Ovary (tissue), 3 donors: Measurements from ENCODE around the gene FTO.

Experiments used
- EP300 ChIP-seq: sonication (generic); formaldehyde crosslinking; IDR thresholded peaks from one replicate; pipeline ENCODE4 v1.6.1; 2017; ENCODE audit warnings: antibody characterized with exemption
- POLR2A ChIP-seq: fragments of 450-650 bp; IDR thresholded peaks from one replicate; pipeline ENCODE4 v1.6.1; 2017; ENCODE audit warnings: antibody characterized with exemption, mild to moderate bottlenecking, moderate library complexity
- TF ChIP-seq, protein P1 (sequence below), 3 donors: fragments of 450-650 bp in 2 of 3; fragments of 200-600 bp in 1 of 3; IDR thresholded peaks; one replicate each; pipeline versions ENCODE4 v1.5.1 to v1.8.0; 2016 to 2022; ENCODE audit warnings: antibody characterized with exemption in 3 of 3, mild to moderate bottlenecking in 1 of 3
- donor health status: DM: no; HTN: no; CAD: no.

- TF ChIP-seq EP300, result no peak
- TF ChIP-seq, protein P1, sequence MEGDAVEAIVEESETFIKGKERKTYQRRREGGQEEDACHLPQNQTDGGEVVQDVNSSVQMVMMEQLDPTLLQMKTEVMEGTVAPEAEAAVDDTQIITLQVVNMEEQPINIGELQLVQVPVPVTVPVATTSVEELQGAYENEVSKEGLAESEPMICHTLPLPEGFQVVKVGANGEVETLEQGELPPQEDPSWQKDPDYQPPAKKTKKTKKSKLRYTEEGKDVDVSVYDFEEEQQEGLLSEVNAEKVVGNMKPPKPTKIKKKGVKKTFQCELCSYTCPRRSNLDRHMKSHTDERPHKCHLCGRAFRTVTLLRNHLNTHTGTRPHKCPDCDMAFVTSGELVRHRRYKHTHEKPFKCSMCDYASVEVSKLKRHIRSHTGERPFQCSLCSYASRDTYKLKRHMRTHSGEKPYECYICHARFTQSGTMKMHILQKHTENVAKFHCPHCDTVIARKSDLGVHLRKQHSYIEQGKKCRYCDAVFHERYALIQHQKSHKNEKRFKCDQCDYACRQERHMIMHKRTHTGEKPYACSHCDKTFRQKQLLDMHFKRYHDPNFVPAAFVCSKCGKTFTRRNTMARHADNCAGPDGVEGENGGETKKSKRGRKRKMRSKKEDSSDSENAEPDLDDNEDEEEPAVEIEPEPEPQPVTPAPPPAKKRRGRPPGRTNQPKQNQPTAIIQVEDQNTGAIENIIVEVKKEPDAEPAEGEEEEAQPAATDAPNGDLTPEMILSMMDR (IDR thresholded peaks at IDR 0.05), result no peak
- TF ChIP-seq POLR2A, result no peak
These were observed 348.3 kb downstream of the FTO start for GRCh38 chr16:54052271-54052670.
